Liver (tissue), 9 donors: ENCODE data around the gene DAND5. TPM values are rescaled to one million over a fixed set of nuclear protein-coding genes. Genes with fewer than 3 reads are reported as not detected.
"Not testable (repeated sequence)": the region's sequence is repeated elsewhere in the genome, so short reads cannot be mapped to it uniquely, and the experiment has no call there.

Source experiments
- DNase-seq: peaks from one replicate; pipeline ENCODE4 v3.0.0-alpha.2; 2017; ENCODE audit warnings: low spot score
- H3K27ac ChIP-seq, 2 donors: one replicate each; pipeline ENCODE4 v1.7.0; 2013; ENCODE audit warnings: inconsistent platforms in 2 of 2, low read length in 2 of 2, control low read depth in 1 of 2, low read depth in 1 of 2, mild to moderate bottlenecking in 1 of 2
- H3K27me3 ChIP-seq, 4 donors: one replicate each; pipeline versions ENCODE4 v1.6.1 to v1.7.0; 2013; ENCODE audit warnings: low read length in 3 of 4, inconsistent platforms in 1 of 4, mild to moderate bottlenecking in 1 of 4, moderate library complexity in 1 of 4; ENCODE audit not compliant: control insufficient read depth in 4 of 4, insufficient read depth in 4 of 4
- H3K36me3 ChIP-seq, 4 donors: one replicate each; pipeline versions ENCODE4 v1.6.1 to v1.7.0; 2013; ENCODE audit warnings: low read length in 3 of 4, mild to moderate bottlenecking in 3 of 4, low read depth in 1 of 4, moderate library complexity in 1 of 4; ENCODE audit not compliant: control insufficient read depth in 4 of 4, insufficient read depth in 3 of 4
- H3K4me1 ChIP-seq, 4 donors: one replicate each; pipeline versions ENCODE4 v1.6.1 to v1.7.0; 2013; ENCODE audit warnings: low read length in 3 of 4, mild to moderate bottlenecking in 3 of 4, moderate library complexity in 1 of 4; ENCODE audit not compliant: control insufficient read depth in 4 of 4, insufficient read depth in 4 of 4
- H3K4me3 ChIP-seq, 3 donors: one replicate each; pipeline versions ENCODE4 v1.6.1 to v1.7.0; 2013; ENCODE audit warnings: low read length in 3 of 3, control low read depth in 1 of 3, low read depth in 1 of 3, mild to moderate bottlenecking in 1 of 3
- H3K9ac ChIP-seq, 2 donors: one replicate each; pipeline ENCODE4 v1.7.0; 2013; ENCODE audit warnings: low read length in 2 of 2, mild to moderate bottlenecking in 2 of 2, moderate library complexity in 2 of 2, control low read depth in 1 of 2, low read depth in 1 of 2
- H3K9me3 ChIP-seq, 4 donors: one replicate each; pipeline versions ENCODE4 v1.6.1 to v1.7.0; 2013; ENCODE audit warnings: low read length in 3 of 4; ENCODE audit not compliant: control insufficient read depth in 4 of 4
- EGR1 ChIP-seq, 2 donors: IDR thresholded peaks; 2 replicates each; pipeline ENCODE4 v1.6.1; 2016 to 2018; ENCODE audit warnings: antibody characterized with exemption in 2 of 2, low read depth in 2 of 2
- FOXA1 ChIP-seq: IDR thresholded peaks from 2 replicates; pipeline ENCODE4 v1.6.1; 2016; ENCODE audit warnings: antibody characterized with exemption
- FOXA2 ChIP-seq: IDR thresholded peaks from 2 replicates; pipeline ENCODE4 v1.6.1; 2016; ENCODE audit warnings: antibody characterized with exemption
- GABPA ChIP-seq, 2 donors: IDR thresholded peaks in 1 of 2; conservative IDR thresholded peaks in 1 of 2; 2 replicates each; pipeline ENCODE4 v1.6.1; 2016; ENCODE audit warnings: antibody characterized with exemption in 2 of 2, mild to moderate bottlenecking in 1 of 2, moderate library complexity in 1 of 2
- HNF4A ChIP-seq, 2 donors: conservative IDR thresholded peaks; 2 replicates each; pipeline ENCODE4 v1.6.1; 2016; ENCODE audit warnings: antibody characterized with exemption in 2 of 2, mild to moderate bottlenecking in 2 of 2
- HNF4G ChIP-seq: IDR thresholded peaks from 2 replicates; pipeline ENCODE4 v1.6.1; 2016; ENCODE audit warnings: antibody characterized with exemption
- JUND ChIP-seq, 2 donors: IDR thresholded peaks; 2 replicates each; pipeline ENCODE4 v1.6.1; 2016; ENCODE audit warnings: antibody characterized with exemption in 2 of 2
- NR2F2 ChIP-seq: IDR thresholded peaks from 2 replicates; pipeline ENCODE4 v1.6.1; 2016; ENCODE audit warnings: antibody characterized with exemption
- RAD21 ChIP-seq, 2 donors: IDR thresholded peaks; 2 replicates each; pipeline ENCODE4 v1.6.1; 2016; ENCODE audit warnings: antibody characterized with exemption in 2 of 2, mild to moderate bottlenecking in 2 of 2
- RXRA ChIP-seq, 2 donors: IDR thresholded peaks; 2 replicates each; pipeline ENCODE4 v1.6.1; 2017 to 2018; ENCODE audit warnings: antibody characterized with exemption in 2 of 2, mild to moderate bottlenecking in 1 of 2
- SP1 ChIP-seq: IDR thresholded peaks from 2 replicates; pipeline ENCODE4 v1.6.1; 2018; ENCODE audit warnings: antibody characterized with exemption, mild to moderate bottlenecking
- TAF1 ChIP-seq: conservative IDR thresholded peaks from 2 replicates; pipeline ENCODE4 v1.6.1; 2016; ENCODE audit warnings: antibody characterized with exemption, mild to moderate bottlenecking
- YY1 ChIP-seq: IDR thresholded peaks from 2 replicates; pipeline ENCODE4 v1.6.1; 2016; ENCODE audit warnings: antibody characterized with exemption, mild to moderate bottlenecking
- WGBS: extraction: QIAGEN DNeasy Blood & Tissue Kit; methylation state at CpG from one replicate; pipeline ENCODE4 v1.1.7; 2013; 5-methylcytosine and 5-hydroxymethylcytosine counted together
- polyA plus RNA-seq, 2 donors: library from polyadenylated mRNA; stranded (reverse) in 1 of 2; unstranded in 1 of 2; fragments of 200-250 nt in 1 of 2; fragments of >200 nt in 1 of 2; fragmentation: Nextera tagmentation in 1 of 2; extraction: Ambion mirVana in 1 of 2; gene quantifications; one replicate each; pipeline versions ENCODE4 v1.2.1 to v1.2.3, GENCODE V29; 2013 to 2015
- total RNA-seq, 2 donors: library from RNA; depleted of rRNA; stranded (reverse); fragments of >200 nt; gene quantifications; one replicate each; pipeline ENCODE4 v1.2.3, GENCODE V29; 2014
- TF ChIP-seq, protein P1 (sequence below): IDR thresholded peaks from 2 replicates; pipeline ENCODE4 v1.6.1; 2016; ENCODE audit warnings: antibody characterized with exemption
- TF ChIP-seq, protein P2 (sequence below): IDR thresholded peaks from 2 replicates; pipeline ENCODE4 v1.6.1; 2016; ENCODE audit warnings: antibody characterized with exemption
- TF ChIP-seq, protein P3 (sequence below): IDR thresholded peaks from 2 replicates; pipeline ENCODE4 v1.6.1; 2016; ENCODE audit warnings: antibody characterized with exemption
- TF ChIP-seq, protein P4 (sequence below): fragments of 150-350 bp; IDR thresholded peaks from 2 replicates; pipeline ENCODE4 v1.5.1; 2017; ENCODE audit warnings: improper control_type of control experiment, low read depth, low read length; ENCODE audit not compliant: missing input control
- TF ChIP-seq, protein P5 (sequence below): IDR thresholded peaks from 2 replicates; pipeline ENCODE4 v1.6.1; 2016; ENCODE audit warnings: antibody characterized with exemption, mild to moderate bottlenecking
- donor health status: healthy.
- donor health status: healthy.
- donor health status: healthy.
- donor health status: healthy.
- donor health status: healthy.

Gene DAND5
- total and polyA plus RNA-seq, 4 donors: 0.23 TPM; not detected in 3

DNA sequence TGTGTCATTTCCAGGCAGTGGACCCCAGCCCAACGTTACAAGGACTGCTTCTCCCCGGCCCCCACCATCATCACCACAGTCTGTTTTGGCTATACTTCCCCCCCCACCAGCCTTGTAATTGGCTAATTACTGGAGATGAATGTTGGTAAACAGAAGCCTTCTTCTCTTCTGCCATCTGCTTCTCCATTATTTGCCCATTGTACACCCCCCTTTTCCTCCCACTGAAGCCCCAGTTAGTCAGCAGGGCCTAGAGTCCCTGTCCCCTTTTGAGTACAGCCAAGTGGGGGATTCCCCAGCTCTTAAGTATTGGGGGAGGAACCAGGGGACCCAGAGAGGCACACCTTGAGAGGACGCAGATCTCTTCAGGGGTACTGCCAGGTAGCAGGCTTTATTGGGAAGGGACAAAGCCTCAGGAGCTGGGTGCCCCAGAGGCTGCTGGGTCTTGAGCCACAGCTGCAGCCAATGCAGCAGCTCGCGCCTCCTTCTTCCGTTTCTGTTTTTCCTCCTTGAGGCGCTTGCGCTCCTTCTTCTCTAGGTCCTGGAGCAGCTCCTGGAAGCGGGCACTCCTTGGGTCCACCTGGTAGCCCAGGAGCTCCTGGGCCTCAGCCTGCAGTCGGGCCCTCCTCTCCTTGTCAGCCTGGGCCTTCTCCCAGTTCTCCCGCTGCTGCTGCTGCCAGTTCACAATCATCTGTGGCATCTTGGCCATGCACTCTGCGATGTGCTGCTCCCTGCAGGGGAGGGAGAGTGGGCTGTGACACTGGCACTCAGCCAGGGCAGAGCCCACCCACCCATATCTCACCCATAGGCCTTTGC is 15.4 kb upstream of the DAND5 start (continued):
- TF ChIP-seq, protein P1, sequence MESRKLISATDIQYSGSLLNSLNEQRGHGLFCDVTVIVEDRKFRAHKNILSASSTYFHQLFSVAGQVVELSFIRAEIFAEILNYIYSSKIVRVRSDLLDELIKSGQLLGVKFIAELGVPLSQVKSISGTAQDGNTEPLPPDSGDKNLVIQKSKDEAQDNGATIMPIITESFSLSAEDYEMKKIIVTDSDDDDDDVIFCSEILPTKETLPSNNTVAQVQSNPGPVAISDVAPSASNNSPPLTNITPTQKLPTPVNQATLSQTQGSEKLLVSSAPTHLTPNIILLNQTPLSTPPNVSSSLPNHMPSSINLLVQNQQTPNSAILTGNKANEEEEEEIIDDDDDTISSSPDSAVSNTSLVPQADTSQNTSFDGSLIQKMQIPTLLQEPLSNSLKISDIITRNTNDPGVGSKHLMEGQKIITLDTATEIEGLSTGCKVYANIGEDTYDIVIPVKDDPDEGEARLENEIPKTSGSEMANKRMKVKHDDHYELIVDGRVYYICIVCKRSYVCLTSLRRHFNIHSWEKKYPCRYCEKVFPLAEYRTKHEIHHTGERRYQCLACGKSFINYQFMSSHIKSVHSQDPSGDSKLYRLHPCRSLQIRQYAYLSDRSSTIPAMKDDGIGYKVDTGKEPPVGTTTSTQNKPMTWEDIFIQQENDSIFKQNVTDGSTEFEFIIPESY: no peak
- TF ChIP-seq SP1: no peak

DNA sequence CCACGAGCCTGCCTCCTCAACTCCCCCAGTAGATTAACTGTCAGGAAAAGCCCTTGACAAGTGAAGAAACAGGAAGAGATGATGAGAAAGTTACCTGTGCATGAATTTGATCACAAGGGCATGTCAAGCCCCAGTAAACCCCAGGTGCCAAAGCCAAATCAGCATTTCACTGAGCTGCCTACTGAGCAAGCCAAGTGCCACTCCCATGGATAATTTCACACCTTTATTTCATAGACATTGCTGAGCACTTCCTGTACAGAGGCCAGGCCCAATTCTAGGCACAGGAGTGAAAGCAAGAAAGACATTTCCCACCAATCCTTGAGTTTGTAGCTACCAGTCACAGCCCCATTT is 14.8 kb upstream of the DAND5 start:
- Histone ChIP-seq H3K36me3 (peaks cover 7 to 28% (median 14%) of the 10 kb centered on the region in 4 donors), H3K27ac (no peak overlapping the region), H3K4me3 (no peak overlapping the region), H3K4me1 (peaks cover 5 to 18% (median 14%) of the 10 kb centered on the region in 4 donors), H3K9ac (no peak overlapping the region), H3K27me3 (no peaks in the 10 kb centered on the region), H3K9me3 (no peaks in the 10 kb centered on the region)
- no peak for DNase-seq
- WGBS: 65% methylated on average over 1 of the region's 1 CpG
- TF ChIP-seq FOXA1: no peak
- TF ChIP-seq TAF1: no peak
- TF ChIP-seq JUND (IDR thresholded peaks at IDR 0.05): no peak
- no peak for TF ChIP-seq RXRA (IDR thresholded peaks at IDR 0.05)
- no peak for TF ChIP-seq EGR1 (IDR thresholded peaks at IDR 0.05; ENCODE audit: low read depth in 2 of 2)
- TF ChIP-seq RAD21 (IDR thresholded peaks at IDR 0.05): no peak
- no peak for TF ChIP-seq GABPA (IDR thresholded peaks at IDR 0.05 in 1 of 2, conservative IDR thresholded peaks at IDR 0.05 in 1 of 2)
- TF ChIP-seq, protein P2, sequence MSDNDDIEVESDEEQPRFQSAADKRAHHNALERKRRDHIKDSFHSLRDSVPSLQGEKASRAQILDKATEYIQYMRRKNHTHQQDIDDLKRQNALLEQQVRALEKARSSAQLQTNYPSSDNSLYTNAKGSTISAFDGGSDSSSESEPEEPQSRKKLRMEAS: no peak
- no peak for TF ChIP-seq YY1
- TF ChIP-seq, protein P1: no peak
- TF ChIP-seq SP1: no peak
- TF ChIP-seq, protein P3, sequence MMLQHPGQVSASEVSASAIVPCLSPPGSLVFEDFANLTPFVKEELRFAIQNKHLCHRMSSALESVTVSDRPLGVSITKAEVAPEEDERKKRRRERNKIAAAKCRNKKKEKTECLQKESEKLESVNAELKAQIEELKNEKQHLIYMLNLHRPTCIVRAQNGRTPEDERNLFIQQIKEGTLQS: no peak
- no peak for TF ChIP-seq FOXA2
- TF ChIP-seq, protein P4, sequence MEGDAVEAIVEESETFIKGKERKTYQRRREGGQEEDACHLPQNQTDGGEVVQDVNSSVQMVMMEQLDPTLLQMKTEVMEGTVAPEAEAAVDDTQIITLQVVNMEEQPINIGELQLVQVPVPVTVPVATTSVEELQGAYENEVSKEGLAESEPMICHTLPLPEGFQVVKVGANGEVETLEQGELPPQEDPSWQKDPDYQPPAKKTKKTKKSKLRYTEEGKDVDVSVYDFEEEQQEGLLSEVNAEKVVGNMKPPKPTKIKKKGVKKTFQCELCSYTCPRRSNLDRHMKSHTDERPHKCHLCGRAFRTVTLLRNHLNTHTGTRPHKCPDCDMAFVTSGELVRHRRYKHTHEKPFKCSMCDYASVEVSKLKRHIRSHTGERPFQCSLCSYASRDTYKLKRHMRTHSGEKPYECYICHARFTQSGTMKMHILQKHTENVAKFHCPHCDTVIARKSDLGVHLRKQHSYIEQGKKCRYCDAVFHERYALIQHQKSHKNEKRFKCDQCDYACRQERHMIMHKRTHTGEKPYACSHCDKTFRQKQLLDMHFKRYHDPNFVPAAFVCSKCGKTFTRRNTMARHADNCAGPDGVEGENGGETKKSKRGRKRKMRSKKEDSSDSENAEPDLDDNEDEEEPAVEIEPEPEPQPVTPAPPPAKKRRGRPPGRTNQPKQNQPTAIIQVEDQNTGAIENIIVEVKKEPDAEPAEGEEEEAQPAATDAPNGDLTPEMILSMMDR: no peak
- TF ChIP-seq NR2F2: no peak
- no peak for TF ChIP-seq HNF4A (conservative IDR thresholded peaks at IDR 0.05)
- TF ChIP-seq, protein P5, sequence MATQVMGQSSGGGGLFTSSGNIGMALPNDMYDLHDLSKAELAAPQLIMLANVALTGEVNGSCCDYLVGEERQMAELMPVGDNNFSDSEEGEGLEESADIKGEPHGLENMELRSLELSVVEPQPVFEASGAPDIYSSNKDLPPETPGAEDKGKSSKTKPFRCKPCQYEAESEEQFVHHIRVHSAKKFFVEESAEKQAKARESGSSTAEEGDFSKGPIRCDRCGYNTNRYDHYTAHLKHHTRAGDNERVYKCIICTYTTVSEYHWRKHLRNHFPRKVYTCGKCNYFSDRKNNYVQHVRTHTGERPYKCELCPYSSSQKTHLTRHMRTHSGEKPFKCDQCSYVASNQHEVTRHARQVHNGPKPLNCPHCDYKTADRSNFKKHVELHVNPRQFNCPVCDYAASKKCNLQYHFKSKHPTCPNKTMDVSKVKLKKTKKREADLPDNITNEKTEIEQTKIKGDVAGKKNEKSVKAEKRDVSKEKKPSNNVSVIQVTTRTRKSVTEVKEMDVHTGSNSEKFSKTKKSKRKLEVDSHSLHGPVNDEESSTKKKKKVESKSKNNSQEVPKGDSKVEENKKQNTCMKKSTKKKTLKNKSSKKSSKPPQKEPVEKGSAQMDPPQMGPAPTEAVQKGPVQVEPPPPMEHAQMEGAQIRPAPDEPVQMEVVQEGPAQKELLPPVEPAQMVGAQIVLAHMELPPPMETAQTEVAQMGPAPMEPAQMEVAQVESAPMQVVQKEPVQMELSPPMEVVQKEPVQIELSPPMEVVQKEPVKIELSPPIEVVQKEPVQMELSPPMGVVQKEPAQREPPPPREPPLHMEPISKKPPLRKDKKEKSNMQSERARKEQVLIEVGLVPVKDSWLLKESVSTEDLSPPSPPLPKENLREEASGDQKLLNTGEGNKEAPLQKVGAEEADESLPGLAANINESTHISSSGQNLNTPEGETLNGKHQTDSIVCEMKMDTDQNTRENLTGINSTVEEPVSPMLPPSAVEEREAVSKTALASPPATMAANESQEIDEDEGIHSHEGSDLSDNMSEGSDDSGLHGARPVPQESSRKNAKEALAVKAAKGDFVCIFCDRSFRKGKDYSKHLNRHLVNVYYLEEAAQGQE: no peak
- TF ChIP-seq HNF4G: no peak

DNA sequence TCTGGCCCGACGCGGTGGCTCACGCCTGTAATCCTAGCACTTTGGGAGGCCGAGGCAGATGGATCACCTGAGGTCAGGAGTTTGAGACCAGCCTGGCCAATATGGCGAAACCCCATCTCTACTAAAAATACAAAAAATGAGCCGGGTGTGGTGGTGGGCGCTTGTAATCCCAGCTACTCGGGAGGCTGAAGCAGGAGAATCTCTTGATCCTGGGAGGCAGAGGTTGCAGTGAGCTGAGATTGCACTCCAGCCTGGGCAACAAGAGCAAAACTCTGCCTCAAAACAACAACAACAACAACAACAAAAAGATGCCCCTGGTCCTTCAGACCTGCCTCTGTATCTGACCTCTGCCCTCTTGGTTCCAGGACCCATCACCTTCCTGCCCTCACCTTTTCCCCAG is 13.8 kb upstream of the DAND5 start:
- DNase-seq, H3K4me3 ChIP-seq, H3K27me3 ChIP-seq, H3K9me3 ChIP-seq, H3K9ac ChIP-seq: not testable (repeated sequence)
- H3K4me1 ChIP-seq: peaks cover 5 to 18% (median 14%) of the 10 kb centered on the region in 4 donors
- WGBS: 89% methylated on average over 9 of the region's 9 CpGs
- H3K27ac ChIP-seq: peak overlapping the region in 1 of 2 donors; percentile 25
- peaks cover 0 to 22% (median 10%) of the 10 kb centered on the region in 4 donors for H3K36me3 ChIP-seq
